GM13977 (cell line): ENCODE results near the gene GNAS.

Experiments
- DNase-seq: peaks from one replicate; pipeline ENCODE4 v3.0.0; 2012; ENCODE audit warnings: low spot score
- CTCF ChIP-seq: IDR thresholded peaks from 2 replicates; pipeline ENCODE4 v1.5.1; 2012; ENCODE audit warnings: mild to moderate bottlenecking, control low read depth; ENCODE audit not compliant: insufficient read depth; ENCODE audit errors: extremely low read depth, missing control alignments
- in situ Hi-C: fragments of 300-500 bp; cut with MboI; formaldehyde crosslinking; loops from one replicate; pipeline ENCODE4 v1.12.0; 2022; ENCODE audit warnings: low sequenced_read_pairs, low pct_unique_long_range_greater_than_20kb, mixed read lengths, inconsistent platforms; ENCODE audit not compliant: unreplicated experiment

GNAS gene

GRCh38 chr20:58892932-58893224 lies 40.4 kb downstream of the GNAS start:
- no peak for TF ChIP-seq CTCF
- in situ Hi-C loops: loop anchor here (10.0 kb wide), 1 partner anchor 92 kb away; the partner anchor contains the start of gene NELFCD
- DNase-seq: peak; percentile 32

- peak; percentile 36 for DNase-seq
- in situ Hi-C loops: loop anchor here (10.0 kb wide), 1 partner anchor 91 kb away; the partner anchor contains the start of gene NELFCD
- TF ChIP-seq CTCF: no peak
Measured at GRCh38 chr20:58893355-58894120, 41.0 kb downstream of the GNAS start.

- no peak for DNase-seq
- no peak for TF ChIP-seq CTCF
- in situ Hi-C loops: loop anchor here (10.0 kb wide), 1 partner anchor 90 kb away; the partner anchor contains the start of gene NELFCD
Measured at GRCh38 chr20:58894652-58895447, 42.3 kb downstream of the GNAS start.

GRCh38 chr20:58895448-58896180 lies 43.1 kb downstream of the GNAS start:
- no peak for TF ChIP-seq CTCF
- DNase-seq: no peak
- in situ Hi-C loops: loop anchor here (10.0 kb wide), 1 partner anchor 89 kb away; the partner anchor contains the start of gene NELFCD

GRCh38 chr20:58896820-58897219 lies 44.3 kb downstream of the GNAS start:
- in situ Hi-C loops: loop anchor here (10.0 kb wide), 1 partner anchor 88 kb away; the partner anchor contains the start of gene NELFCD
- no peak for DNase-seq
- no peak for TF ChIP-seq CTCF

- TF ChIP-seq CTCF: no peak
- no peak for DNase-seq
- in situ Hi-C loops: loop anchor here (10.0 kb wide), 1 partner anchor 87 kb away; the partner anchor contains the start of gene NELFCD
Measured at GRCh38 chr20:58897488-58897887, 45.0 kb downstream of the GNAS start.
